A549 (cell line): ENCODE data around the gene ONECUT3. TPM values are rescaled to one million over a fixed set of nuclear protein-coding genes. Genes with fewer than 3 reads are reported as not detected.

Experiments
- ATAC-seq, 2 experiments: fragments of 200-7000 bp in 1 of 2; fragments of >200 bp in 1 of 2; cut with Nextera tagmentation in 1 of 2; cut with Tn5 transposase in 1 of 2; 3 replicates each; pipeline versions ENCODE4 v1.8.0 to v1.9.1; 2018 to 2020; ENCODE audit warnings: mild to moderate bottlenecking in 1 of 2, moderate library complexity in 1 of 2
- CTCF ChIA-PET: fragments of 300-600 bp; sonication (Branson Sonifier 250); formaldehyde crosslinking; extraction: SDS; loops from one replicate; lab custom pipeline; 2021; ENCODE audit warnings: antibody characterized with exemption, inconsistent platforms; lab: Yijun Ruan, JAX
- POLR2A ChIA-PET: fragments of 350-600 bp; formaldehyde crosslinking; extraction: SDS; loops from one replicate; lab custom pipeline; 2021; ENCODE audit warnings: antibody characterized with exemption, inconsistent platforms; lab: Yijun Ruan, JAX
- DNase-seq, 2 experiments: peaks; one replicate each; pipeline versions ENCODE4 v3.0.0 to v3.0.0-alpha.2; 2011 to 2016; ENCODE audit warnings: low read depth in 1 of 2, low spot score in 1 of 2
- FAIRE-seq: peaks from 2 replicates; lab custom pipeline; 2011; peaks lifted over from hg19 to GRCh38; lab: Jason Lieb, UNC
- H3K27ac ChIP-seq, 2 experiments: fragments of >200 bp; sonication (Bioruptor Twin); formaldehyde crosslinking; 3 replicates each; pipeline ENCODE4 v1.5.1; 2016 to 2017
- H3K4me1 ChIP-seq: fragments of >200 bp; sonication (Bioruptor Twin); formaldehyde crosslinking; 3 replicates; pipeline ENCODE4 v1.6.1; 2016
- H3K4me2 ChIP-seq: fragments of >200 bp; sonication (Bioruptor Twin); formaldehyde crosslinking; 3 replicates; pipeline ENCODE4 v1.6.1; 2016
- H3K4me3 ChIP-seq: fragments of >200 bp; sonication (Bioruptor Twin); formaldehyde crosslinking; 3 replicates; pipeline ENCODE4 v1.5.1; 2016
- H3K9me3 ChIP-seq: fragments of >200 bp; sonication (Bioruptor Twin); formaldehyde crosslinking; 3 replicates; pipeline ENCODE4 v1.6.1; 2016
- CBX8 ChIP-seq: fragments of 200-600 bp; sonication (generic); IDR thresholded peaks from 2 replicates; pipeline ENCODE4 v1.6.1; 2016
- CHD4 ChIP-seq: fragments of 200-600 bp; sonication (generic); IDR thresholded peaks from 2 replicates; pipeline ENCODE4 v1.6.1; 2016; ENCODE audit warnings: antibody characterized with exemption, mild to moderate bottlenecking, borderline replicate concordance
- EHMT2 ChIP-seq: fragments of 200-600 bp; sonication (generic); IDR thresholded peaks from 2 replicates; pipeline ENCODE4 v1.6.1; 2016; ENCODE audit warnings: antibody characterized with exemption, low read depth, mild to moderate bottlenecking, moderate library complexity
- FOSL2 ChIP-seq, 2 experiments: fragments of 450-650 bp in 1 of 2; fragments of >200 bp in 1 of 2; sonication (Bioruptor Twin) in 1 of 2; formaldehyde crosslinking; IDR thresholded peaks; 2 replicates each; pipeline versions ENCODE4 v1.5.0 to v1.6.1; 2016 to 2020; ENCODE audit warnings: mild to moderate bottlenecking in 1 of 2, moderate library complexity in 1 of 2
- GATA3 ChIP-seq: IDR thresholded peaks from 2 replicates; pipeline ENCODE4 v1.6.1; 2012; ENCODE audit warnings: borderline replicate concordance
- JUNB ChIP-seq: fragments of >200 bp; sonication (Bioruptor Twin); formaldehyde crosslinking; IDR thresholded peaks from 2 replicates; pipeline ENCODE4 v1.6.1; 2016
- MAZ ChIP-seq: fragments of 150-350 bp; IDR thresholded peaks from 2 replicates; pipeline ENCODE4 v1.6.1; 2014; ENCODE audit warnings: antibody characterized with exemption, low read depth, low read length, borderline replicate concordance
- MYC ChIP-seq: IDR thresholded peaks from 2 replicates; pipeline ENCODE4 v1.6.1; 2012; ENCODE audit warnings: mild to moderate bottlenecking, inconsistent platforms, low read length, improper control_type of control experiment, borderline replicate concordance
- NPAS2 ChIP-seq: fragments of 250-450 bp; sonication (Bioruptor Pico); IDR thresholded peaks from 2 replicates; pipeline ENCODE4 v1.8.0; 2022; ENCODE audit warnings: mild to moderate bottlenecking, moderate library complexity, borderline replicate concordance
- NR3C1 ChIP-seq: fragments of >200 bp; sonication (Bioruptor Twin); formaldehyde crosslinking; IDR thresholded peaks from 3 replicates; pipeline ENCODE4 v1.6.1; 2017
- RAD21 ChIP-seq, 2 experiments: fragments of >200 bp in 1 of 2; sonication (Bioruptor Twin) in 1 of 2; formaldehyde crosslinking in 1 of 2; IDR thresholded peaks in 1 of 2; conservative IDR thresholded peaks in 1 of 2; 2 replicates in 1 of 2; 3 replicates in 1 of 2; pipeline ENCODE4 v1.6.1; 2012 to 2018; ENCODE audit warnings: inconsistent platforms in 1 of 2
- RARB ChIP-seq: fragments of 250-450 bp; sonication (Bioruptor Pico); IDR thresholded peaks from 2 replicates; pipeline ENCODE4 v1.8.0; 2021; ENCODE audit warnings: mild to moderate bottlenecking, moderate library complexity
- RCOR1 ChIP-seq: fragments of 150-350 bp; IDR thresholded peaks from 2 replicates; pipeline ENCODE4 v1.6.1; 2014; ENCODE audit warnings: antibody characterized with exemption, low read length, low read depth
- RFX5 ChIP-seq: fragments of 450-650 bp; IDR thresholded peaks from 2 replicates; pipeline ENCODE4 v1.7.1; 2014; ENCODE audit warnings: antibody characterized with exemption, mild to moderate bottlenecking, moderate library complexity
- SREBF2 ChIP-seq: fragments of 450-650 bp; IDR thresholded peaks from 2 replicates; pipeline ENCODE4 v1.6.1; 2014; ENCODE audit warnings: mild to moderate bottlenecking, moderate library complexity
- WGBS: methylation state at CpG from one replicate; pipeline ENCODE4 v1.1.6; 2017; ENCODE audit errors: missing lambda C conversion rate; 5-methylcytosine and 5-hydroxymethylcytosine counted together
- polyA plus RNA-seq, 4 experiments: library from polyadenylated mRNA; depleted of rRNA in 3 of 4; stranded (reverse); fragments of >200 nt; fragmentation: RNase III in 1 of 4; extraction: RNeasy Plus Mini Kit Qiagen cat#74134 plus additional on column Dnase treatment in 1 of 4; gene quantifications; 2 replicates in 3 of 4; 3 replicates in 1 of 4; pipeline ENCODE4 v1.2.3, GENCODE V29; 2011 to 2017
- TF ChIP-seq, protein P1 (sequence below): IDR thresholded peaks from 2 replicates; pipeline ENCODE4 v1.6.1; 2012; ENCODE audit warnings: low read depth, borderline replicate concordance
- TF ChIP-seq, protein P2 (sequence below): fragments of 450-650 bp; IDR thresholded peaks from 2 replicates; pipeline ENCODE4 v1.6.1; 2014; ENCODE audit warnings: antibody characterized with exemption
- TF ChIP-seq, protein P3 (sequence below): fragments of >200 bp; sonication (Bioruptor Twin); formaldehyde crosslinking; IDR thresholded peaks from 3 replicates; pipeline ENCODE4 v1.5.1; 2016
- TF ChIP-seq, protein P4 (sequence below): fragments of >200 bp; sonication (Bioruptor Twin); formaldehyde crosslinking; IDR thresholded peaks from 2 replicates; pipeline ENCODE4 v1.6.1; 2016
- TF ChIP-seq, protein P5 (sequence below): IDR thresholded peaks from 2 replicates; pipeline ENCODE4 v1.6.1; 2012
- TF ChIP-seq, protein P6 (sequence below): fragments of 250-450 bp; sonication (Bioruptor Pico); IDR thresholded peaks from 2 replicates; pipeline ENCODE4 v1.5.0; 2020; ENCODE audit warnings: low read depth, mild to moderate bottlenecking, moderate library complexity

Gene ONECUT3
- polyA plus RNA-seq, 2 of the 4 experiments (the other 2 are of a cell fraction): 0.01 TPM; not detected in 1

DNA sequence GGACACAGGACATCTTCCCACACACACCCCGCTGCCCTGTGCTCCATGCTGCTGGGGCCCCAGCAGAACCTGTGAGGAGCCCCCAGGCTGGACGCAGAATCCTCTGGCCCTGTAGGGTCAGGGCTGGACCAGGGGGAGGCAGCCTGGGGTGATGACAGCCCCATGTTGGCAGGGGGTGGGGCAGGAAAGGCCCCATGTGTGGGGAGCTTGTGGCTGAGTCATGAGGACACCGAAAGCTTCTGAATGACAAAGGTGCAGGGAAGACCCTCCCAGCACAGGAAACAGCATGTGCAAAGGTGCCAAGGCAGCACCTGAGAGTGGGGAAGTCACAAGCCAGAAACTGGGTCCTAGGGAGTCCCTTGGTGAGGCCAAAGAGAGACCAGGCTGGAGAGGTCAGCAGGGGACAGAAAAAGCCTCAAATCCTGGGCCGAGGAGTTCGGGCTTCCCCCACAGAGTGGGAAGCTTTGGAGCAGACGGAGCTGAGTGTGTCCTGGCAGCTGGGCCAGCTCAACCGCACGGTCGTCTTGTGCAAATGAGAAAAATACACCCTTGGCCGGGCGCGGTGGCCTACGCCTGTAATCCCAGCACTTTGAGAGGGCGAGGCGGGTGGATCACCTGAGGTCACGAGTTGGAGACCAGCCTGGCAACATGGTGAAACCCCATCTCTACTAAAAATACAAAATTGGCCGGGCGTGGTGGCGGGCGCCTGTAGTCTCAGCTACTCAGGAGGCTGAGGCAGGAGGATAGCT lies 41.3 kb downstream of the ONECUT3 start:
- Histone ChIP-seq H3K9me3 (no peaks in the 10 kb centered on the region), H3K4me2 (no peak overlapping the region), H3K4me1 (no peaks in the 10 kb centered on the region), H3K27ac (no peak overlapping the region), H3K4me3 (no peak overlapping the region)
- no peak for FAIRE-seq
- ATAC-seq: no peak
- ChIA-PET POLR2A (no interaction called here), CTCF (interaction anchor here (0.7 to 10.6 kb wide), 29 partner anchors 10 to 249 kb away, joined by 3 to 146 read pairs (median 4); partner anchors contain the start of gene ATP8B3)
- 69% methylated on average over 15 of the region's 20 CpGs for WGBS
- TF ChIP-seq, protein P1, sequence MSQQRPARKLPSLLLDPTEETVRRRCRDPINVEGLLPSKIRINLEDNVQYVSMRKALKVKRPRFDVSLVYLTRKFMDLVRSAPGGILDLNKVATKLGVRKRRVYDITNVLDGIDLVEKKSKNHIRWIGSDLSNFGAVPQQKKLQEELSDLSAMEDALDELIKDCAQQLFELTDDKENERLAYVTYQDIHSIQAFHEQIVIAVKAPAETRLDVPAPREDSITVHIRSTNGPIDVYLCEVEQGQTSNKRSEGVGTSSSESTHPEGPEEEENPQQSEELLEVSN: no peak
- no peak for TF ChIP-seq MAZ
- TF ChIP-seq SREBF2: no peak
- TF ChIP-seq RFX5: no peak
- TF ChIP-seq CBX8: no peak
- TF ChIP-seq RCOR1: no peak
- TF ChIP-seq, protein P2, sequence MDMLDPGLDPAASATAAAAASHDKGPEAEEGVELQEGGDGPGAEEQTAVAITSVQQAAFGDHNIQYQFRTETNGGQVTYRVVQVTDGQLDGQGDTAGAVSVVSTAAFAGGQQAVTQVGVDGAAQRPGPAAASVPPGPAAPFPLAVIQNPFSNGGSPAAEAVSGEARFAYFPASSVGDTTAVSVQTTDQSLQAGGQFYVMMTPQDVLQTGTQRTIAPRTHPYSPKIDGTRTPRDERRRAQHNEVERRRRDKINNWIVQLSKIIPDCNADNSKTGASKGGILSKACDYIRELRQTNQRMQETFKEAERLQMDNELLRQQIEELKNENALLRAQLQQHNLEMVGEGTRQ: no peak
- no peak for TF ChIP-seq FOSL2 (IDR thresholded peaks at IDR 0.05)
- no peak for TF ChIP-seq FOSL2 (CRISPR knock-in tag; IDR thresholded peaks at IDR 0.05)
- no peak for TF ChIP-seq NPAS2 (CRISPR knock-in tag)
- no peak for DNase-seq

DNA sequence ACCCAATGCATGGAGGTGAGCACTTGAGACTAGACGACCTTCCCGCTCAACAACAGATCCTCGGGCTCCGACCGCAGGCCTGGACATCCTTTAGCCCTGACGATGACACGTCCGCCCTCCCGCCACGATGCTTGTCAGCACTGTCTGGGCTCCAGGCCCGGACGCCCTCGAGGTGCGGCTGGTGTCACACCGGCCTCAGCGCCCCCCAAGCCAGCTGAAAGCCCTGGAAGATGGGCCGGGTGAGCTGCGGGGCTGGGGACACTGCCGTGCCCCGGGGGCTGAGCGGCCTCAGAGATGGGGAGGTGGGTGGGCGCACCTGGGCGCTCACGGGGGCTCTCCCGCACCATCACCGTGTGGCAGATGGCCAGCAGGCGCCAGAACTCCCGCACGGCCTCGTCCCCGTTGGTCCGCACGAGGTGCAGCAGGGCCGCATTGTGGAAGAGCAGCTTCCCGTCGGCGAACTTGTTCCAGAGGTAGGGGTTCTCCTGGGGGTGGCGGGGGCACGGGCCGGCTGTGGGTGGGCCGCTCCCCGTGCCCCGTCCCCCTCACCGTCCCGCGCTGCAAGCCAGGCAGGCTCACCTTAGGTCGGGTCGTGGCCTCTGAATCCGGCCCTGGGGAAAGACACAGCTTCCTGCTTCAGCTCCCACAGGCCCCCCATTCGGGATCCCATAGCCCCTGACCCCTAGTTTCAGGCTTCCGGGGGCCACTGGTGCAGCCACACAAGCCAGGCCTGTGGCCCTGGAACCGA lies 43.3 kb downstream of the ONECUT3 start:
- FAIRE-seq (no peak), ATAC-seq (peak in 1 of 2 experiments; percentile 6; a peak in 1 of 6 replicates), DNase-seq (no peak)
- ChIA-PET POLR2A (no interaction called here), CTCF (interaction anchor here (0.6 to 10.6 kb wide), 26 partner anchors 10 to 264 kb away, joined by 3 to 146 read pairs (median 5); partner anchors contain the start of genes ATP8B3 and UQCR11)
- Histone ChIP-seq H3K4me3 (no peak overlapping the region), H3K27ac (peak overlapping the region; percentile 58 to 81; a peak in 5 of 6 replicates), H3K9me3 (no peaks in the 10 kb centered on the region), H3K4me1 (no peaks in the 10 kb centered on the region), H3K4me2 (peak overlapping the region; percentile 89)
- 83% methylated on average over 21 of the region's 52 CpGs for WGBS
- TF ChIP-seq EHMT2 (no peak), MAZ (no peak), RAD21 (conservative IDR thresholded peaks at IDR 0.05 in 1 of 2, IDR thresholded peaks at IDR 0.05 in 1 of 2) (no peak), RARB (CRISPR knock-in tag) (no peak), MYC (no peak), NPAS2 (CRISPR knock-in tag) (no peak), GATA3 (no peak), CHD4 (no peak), JUNB (no peak), NR3C1 (no peak)
- TF ChIP-seq, protein P3, sequence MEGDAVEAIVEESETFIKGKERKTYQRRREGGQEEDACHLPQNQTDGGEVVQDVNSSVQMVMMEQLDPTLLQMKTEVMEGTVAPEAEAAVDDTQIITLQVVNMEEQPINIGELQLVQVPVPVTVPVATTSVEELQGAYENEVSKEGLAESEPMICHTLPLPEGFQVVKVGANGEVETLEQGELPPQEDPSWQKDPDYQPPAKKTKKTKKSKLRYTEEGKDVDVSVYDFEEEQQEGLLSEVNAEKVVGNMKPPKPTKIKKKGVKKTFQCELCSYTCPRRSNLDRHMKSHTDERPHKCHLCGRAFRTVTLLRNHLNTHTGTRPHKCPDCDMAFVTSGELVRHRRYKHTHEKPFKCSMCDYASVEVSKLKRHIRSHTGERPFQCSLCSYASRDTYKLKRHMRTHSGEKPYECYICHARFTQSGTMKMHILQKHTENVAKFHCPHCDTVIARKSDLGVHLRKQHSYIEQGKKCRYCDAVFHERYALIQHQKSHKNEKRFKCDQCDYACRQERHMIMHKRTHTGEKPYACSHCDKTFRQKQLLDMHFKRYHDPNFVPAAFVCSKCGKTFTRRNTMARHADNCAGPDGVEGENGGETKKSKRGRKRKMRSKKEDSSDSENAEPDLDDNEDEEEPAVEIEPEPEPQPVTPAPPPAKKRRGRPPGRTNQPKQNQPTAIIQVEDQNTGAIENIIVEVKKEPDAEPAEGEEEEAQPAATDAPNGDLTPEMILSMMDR: no peak
- TF ChIP-seq, protein P4, sequence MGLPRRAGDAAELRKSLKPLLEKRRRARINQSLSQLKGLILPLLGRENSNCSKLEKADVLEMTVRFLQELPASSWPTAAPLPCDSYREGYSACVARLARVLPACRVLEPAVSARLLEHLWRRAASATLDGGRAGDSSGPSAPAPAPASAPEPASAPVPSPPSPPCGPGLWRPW: no peak
- TF ChIP-seq, protein P5, sequence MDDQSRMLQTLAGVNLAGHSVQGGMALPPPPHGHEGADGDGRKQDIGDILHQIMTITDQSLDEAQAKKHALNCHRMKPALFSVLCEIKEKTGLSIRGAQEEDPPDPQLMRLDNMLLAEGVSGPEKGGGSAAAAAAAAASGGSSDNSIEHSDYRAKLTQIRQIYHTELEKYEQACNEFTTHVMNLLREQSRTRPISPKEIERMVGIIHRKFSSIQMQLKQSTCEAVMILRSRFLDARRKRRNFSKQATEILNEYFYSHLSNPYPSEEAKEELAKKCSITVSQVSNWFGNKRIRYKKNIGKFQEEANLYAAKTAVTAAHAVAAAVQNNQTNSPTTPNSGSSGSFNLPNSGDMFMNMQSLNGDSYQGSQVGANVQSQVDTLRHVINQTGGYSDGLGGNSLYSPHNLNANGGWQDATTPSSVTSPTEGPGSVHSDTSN: no peak
- TF ChIP-seq, protein P6, sequence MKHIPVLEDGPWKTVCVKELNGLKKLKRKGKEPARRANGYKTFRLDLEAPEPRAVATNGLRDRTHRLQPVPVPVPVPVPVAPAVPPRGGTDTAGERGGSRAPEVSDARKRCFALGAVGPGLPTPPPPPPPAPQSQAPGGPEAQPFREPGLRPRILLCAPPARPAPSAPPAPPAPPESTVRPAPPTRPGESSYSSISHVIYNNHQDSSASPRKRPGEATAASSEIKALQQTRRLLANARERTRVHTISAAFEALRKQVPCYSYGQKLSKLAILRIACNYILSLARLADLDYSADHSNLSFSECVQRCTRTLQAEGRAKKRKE (CRISPR knock-in tag): no peak
- TF ChIP-seq, protein P2: no peak
